Smooth muscle cell of bladder (primary cell): Measurements from ENCODE around the gene RGP1. TPM values are rescaled to one million over a fixed set of nuclear protein-coding genes. Genes with fewer than 3 reads are reported as not detected.

Experiments used
- total RNA-seq: library from RNA; depleted of rRNA; stranded (reverse); fragments of >200 nt; gene quantifications from 2 replicates; pipeline ENCODE4 v1.2.3, GENCODE V29; 2014

Gene RGP1, protein sequence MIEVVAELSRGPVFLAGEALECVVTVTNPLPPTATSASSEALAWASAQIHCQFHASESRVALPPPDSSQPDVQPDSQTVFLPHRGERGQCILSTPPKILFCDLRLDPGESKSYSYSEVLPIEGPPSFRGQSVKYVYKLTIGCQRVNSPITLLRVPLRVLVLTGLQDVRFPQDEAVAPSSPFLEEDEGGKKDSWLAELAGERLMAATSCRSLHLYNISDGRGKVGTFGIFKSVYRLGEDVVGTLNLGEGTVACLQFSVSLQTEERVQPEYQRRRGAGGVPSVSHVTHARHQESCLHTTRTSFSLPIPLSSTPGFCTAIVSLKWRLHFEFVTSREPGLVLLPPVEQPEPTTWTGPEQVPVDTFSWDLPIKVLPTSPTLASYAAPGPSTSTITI
- total RNA-seq = 10.2 and 11.6 TPM in 2 replicates

GRCh38 chr9:35748858-35749514, at the start of gene RGP1, which contains the start of gene GBA2:
TSS of gene RGP1 (plus strand) at chr9:35749287. CDS start at chr9:35749756, 469 bp downstream.
TSS of gene GBA2 (minus strand) at chr9:35749228. CDS start at chr9:35748704, 524 bp downstream.

DNA sequence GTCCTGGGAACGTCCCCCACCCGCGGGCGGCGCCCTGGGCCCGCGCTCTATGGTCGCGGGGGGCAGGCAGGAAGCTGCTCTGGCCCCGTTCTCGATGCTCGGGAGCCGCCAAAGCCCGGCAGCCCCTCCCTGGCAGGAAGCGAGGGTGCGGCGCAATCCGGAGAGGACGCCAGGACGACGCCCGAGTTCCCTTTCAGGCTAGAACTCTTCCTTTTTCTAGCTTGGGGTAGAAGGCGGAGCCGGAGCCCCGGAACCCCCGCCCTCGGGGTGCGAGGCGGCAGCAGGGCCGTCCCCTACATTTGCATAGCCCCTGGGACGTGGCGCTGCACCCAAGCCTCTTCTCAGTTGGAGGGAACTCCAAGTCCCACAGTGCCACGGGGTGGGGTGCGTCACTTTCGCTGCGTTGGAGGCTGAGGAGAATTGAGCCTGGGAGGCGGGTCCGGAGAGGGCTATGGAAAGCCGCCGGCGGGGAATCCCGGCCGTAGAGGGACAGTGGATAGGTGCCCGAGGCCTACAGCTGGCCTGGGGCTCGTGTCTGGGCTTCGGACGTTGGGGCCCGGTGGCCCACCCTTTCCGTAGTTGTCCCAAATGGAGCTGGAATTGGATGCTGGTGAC, 16.8 kb upstream of the RGP1 start, which contains the start of the genes CREB3 and TLN1:
CREB3 (plus strand) TSS at position 482 of the 615 bp plus-strand sequence; CDS start at position 589, 107 bp downstream.
TLN1 (minus strand) TSS at position 11 of the 615 bp plus-strand sequence. CDS start 6,501 bp downstream, outside the sequence.

DNA sequence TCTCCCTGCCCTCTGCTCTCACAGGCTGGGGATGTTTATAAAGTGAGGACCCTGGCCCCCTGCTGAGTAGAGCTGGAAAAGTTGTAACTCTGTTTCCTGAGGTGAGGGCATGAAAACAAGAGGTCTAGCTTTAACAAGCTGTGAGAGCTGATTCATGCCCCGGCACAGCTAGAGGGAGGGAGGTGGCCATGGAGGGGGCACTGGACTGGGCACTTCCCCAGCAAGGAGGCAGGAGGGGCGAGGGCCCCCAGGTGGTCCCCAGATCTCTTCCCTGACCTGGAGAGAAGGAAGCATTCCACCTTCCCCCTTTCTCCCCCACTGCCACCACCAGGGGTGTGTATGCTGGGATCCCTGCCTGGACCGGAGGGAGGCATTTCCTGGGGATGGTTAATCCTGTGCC, 5.2 kb downstream of the RGP1 start, which contains the start of gene MSMP:
MSMP (minus strand) TSS at position 13 of the 400 bp plus-strand sequence. CDS start 147 bp downstream, outside the sequence.

DNA sequence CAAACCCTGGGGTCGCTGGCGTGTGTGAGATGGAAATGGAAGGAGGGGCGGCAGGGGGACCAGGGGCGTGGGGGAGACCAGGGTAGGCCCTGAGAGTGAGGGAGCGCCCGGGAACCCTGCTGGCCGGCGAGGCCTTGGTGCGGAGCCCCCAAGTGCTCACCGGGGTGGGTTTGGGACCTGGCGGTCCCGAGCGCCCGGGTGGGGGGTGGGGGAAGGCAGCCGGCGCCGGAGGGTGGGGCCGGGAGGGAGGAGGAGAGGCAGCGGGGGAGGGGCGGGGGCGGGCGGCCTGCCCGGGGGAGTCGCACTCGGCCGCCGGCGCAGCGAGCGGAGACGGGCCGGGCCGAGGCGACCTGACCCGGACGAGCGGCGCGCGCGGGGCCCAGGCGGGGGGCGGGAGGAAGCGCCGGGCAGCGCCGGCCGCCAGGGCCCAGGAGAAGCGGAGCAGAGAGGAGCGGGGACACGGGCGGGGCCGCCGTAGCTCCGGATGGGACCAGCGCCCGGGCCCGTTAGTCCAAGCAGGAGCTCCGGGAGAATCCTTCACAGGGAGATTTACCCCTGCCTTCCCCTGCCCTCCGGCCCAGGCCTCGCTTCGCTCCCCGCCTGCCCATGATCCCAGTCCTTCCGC, 42.3 kb downstream of the RGP1 start, which contains the start of gene NPR2:
NPR2 (plus strand) TSS at position 295 of the 625 bp plus-strand sequence. CDS start 818 bp downstream, outside the sequence.

Other genes starting within 250 kb of the RGP1 start
- gene TESK1, start 144.0 kb upstream of the RGP1 start, total RNA-seq = 7.5 and 12.2 TPM in 2 replicates
- 1.6 and 1.7 TPM in 2 replicates for gene CD72, start 130.9 kb upstream of the RGP1 start, total RNA-seq
- gene SIT1, start 98.4 kb upstream of the RGP1 start, total RNA-seq = not detected in 2 replicates
- gene RMRP, start 91.3 kb upstream of the RGP1 start, total RNA-seq = 28,356 and 90,129 TPM in 2 replicates
- 11.7 and 19.4 TPM in 2 replicates for gene CCDC107, start 91.0 kb upstream of the RGP1 start, total RNA-seq
- gene ARHGEF39, start 84.1 kb upstream of the RGP1 start, total RNA-seq = 0.09 and 0.28 TPM in 2 replicates
- 2.0 and 16.1 TPM in 2 replicates for gene CA9, start 75.4 kb upstream of the RGP1 start, total RNA-seq
- gene TPM2, start 59.4 kb upstream of the RGP1 start, total RNA-seq = 1,100 and 1,291 TPM in 2 replicates
- 181 and 228 TPM in 2 replicates for gene TLN1, start 17.1 kb upstream of the RGP1 start, total RNA-seq
- 71.5 and 79.1 TPM in 2 replicates for gene CREB3, start 16.6 kb upstream of the RGP1 start, total RNA-seq
- gene GBA2, start 59 bp upstream of the RGP1 start, total RNA-seq = 16.8 and 20.4 TPM in 2 replicates
- gene MSMP, start 5.0 kb downstream of the RGP1 start, total RNA-seq = not detected in 2 replicates
- 15.5 and 22.6 TPM in 2 replicates for gene NPR2, start 42.3 kb downstream of the RGP1 start, total RNA-seq
- 0.71 and 1.2 TPM in 2 replicates for gene SPAG8, start 63.0 kb downstream of the RGP1 start, total RNA-seq
- gene HINT2, start 65.8 kb downstream of the RGP1 start, total RNA-seq = 22.2 and 30.4 TPM in 2 replicates
- gene FAM221B, start 79.4 kb downstream of the RGP1 start, total RNA-seq = not detected in 2 replicates
- gene TMEM8B, start 79.9 kb downstream of the RGP1 start, total RNA-seq = 1.6 and 2.3 TPM in 2 replicates
- not detected in 2 replicates for gene OR13J1, start 121.1 kb downstream of the RGP1 start, total RNA-seq
- 0.14 and 0.28 TPM in 2 replicates for gene HRCT1, start 156.9 kb downstream of the RGP1 start, total RNA-seq
- gene SPAAR, start 160.2 kb downstream of the RGP1 start, total RNA-seq = 0.18 TPM in 1 of 2 replicates, not detected in the other
- not detected in 2 replicates for gene OR2S2, start 208.9 kb downstream of the RGP1 start, total RNA-seq